T-helper 9 cell (primary cell): ENCODE data around the gene LAMA3.
A peak's percentile ranks its signal among the peaks of the same experiment; 100 is the strongest.

ENCODE experiments used
- DNase-seq: peaks from one replicate; pipeline ENCODE4 v3.0.0-alpha.2; 2020

Gene LAMA3

DNA sequence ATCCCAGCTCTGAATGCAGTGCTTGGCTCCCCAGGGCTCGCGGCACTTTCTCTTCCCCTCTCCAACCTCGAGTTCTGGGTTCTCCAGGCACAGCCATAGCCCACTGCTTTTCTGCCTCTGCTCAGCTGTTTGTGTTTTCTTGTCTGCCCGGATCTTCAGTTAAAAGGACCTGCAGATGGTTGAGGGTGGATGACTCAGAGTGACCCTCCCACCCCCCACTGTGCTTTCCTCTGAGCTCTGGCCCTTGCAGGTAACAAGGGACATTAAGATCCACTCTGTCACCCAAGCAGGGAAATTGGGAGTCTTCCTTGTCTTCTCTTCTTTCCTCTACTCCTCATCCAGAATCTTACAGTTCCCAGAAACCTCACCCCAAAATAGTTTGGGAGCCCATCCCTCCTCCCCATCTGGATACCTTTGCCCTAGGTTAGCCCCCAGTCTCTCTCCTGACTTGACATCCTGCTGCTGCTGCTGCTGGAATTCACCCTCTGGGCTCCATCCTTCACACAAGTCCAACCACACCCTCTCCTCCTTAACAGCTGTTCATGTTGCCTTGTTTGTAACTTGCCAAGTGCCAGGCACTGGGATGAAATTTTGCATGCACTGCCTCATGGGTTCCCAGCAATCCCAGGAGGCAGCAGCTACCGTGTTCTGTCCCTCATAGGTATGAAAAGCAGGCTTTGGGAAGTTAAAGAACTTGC lies 167.4 kb downstream of the LAMA3 start:
- no peak for DNase-seq

- no peak for DNase-seq
Measured at GRCh38 chr18:23857164-23857552, 167.9 kb downstream of the LAMA3 start.

- no peak for DNase-seq
Measured at GRCh38 chr18:23857756-23858155, 168.5 kb downstream of the LAMA3 start.

GRCh38 chr18:23859466-23860336 lies 170.4 kb downstream of the LAMA3 start:
- DNase-seq, result no peak

DNA sequence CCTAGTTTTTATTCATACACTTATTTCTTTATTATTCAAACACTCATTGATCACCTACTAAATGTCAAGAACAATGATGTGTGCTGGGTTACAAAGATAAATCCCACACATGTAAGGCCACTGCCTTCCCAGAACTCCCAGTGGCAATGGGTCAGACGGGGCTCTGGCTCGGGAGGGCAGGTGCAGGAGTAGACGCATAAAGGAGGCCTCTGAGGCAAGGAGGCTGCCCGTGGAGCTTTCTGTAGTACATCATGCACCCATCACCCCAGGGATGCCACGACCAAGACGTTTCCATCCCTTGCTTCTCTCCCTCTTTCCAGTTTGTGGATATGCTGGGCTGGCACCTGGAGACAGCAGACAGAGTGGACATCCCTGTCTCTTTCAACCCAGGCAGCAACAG lies 172.1 kb downstream of the LAMA3 start:
- no peak for DNase-seq

- DNase-seq, result no peak
Measured at GRCh38 chr18:23861805-23862470, 172.7 kb downstream of the LAMA3 start.

DNA sequence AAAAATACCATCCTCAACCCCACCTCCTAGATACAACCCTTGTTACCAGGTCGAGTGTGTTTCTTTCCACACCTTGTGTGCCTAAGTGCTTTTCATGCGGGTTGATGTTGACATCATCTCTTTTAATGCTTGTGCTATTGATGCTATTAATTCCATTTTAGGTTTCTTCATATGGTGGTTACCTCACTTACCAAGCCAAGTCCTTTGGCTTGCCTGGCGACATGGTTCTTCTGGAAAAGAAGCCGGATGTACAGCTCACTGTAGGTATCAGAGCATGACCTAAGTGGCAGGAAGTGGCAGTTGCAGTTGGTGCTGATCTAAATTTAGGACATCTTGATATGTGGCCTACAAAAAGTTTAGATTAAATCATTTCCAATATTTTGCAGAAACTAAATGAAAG lies 175.4 kb downstream of the LAMA3 start:
- peak; percentile 14 for DNase-seq

- no peak for DNase-seq
Measured at GRCh38 chr18:23867006-23867405, 177.8 kb downstream of the LAMA3 start.

DNA sequence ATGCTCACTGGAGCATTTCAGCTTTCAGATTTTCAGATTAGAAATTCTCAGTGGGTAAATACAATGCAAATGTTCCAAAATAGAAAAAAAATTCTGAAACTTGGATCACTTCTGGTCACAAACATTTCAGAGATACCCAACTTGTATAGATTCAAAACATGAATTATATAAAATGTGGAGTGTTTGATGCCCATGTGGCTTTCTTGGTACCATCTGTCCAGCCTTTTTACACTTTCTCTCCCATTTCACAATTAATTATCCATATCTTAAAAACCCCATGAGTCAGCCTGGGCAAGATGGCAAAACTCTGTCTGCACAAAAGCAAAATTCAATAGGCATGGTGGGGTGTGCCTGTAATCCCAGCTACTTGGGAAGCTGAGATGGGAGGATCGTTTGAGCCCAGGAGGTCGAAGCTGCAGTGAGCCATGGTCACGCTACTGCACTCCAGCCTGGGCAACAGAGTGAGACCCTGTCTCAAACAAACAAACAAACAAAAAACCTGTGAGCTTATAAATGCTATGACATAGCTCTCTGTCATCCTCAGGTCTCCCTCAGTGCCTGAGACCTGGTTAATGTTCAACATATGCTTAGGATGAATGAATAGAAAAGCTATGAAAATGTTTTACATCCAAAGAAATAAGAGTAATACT lies 179.0 kb downstream of the LAMA3 start:
- no peak for DNase-seq

DNA sequence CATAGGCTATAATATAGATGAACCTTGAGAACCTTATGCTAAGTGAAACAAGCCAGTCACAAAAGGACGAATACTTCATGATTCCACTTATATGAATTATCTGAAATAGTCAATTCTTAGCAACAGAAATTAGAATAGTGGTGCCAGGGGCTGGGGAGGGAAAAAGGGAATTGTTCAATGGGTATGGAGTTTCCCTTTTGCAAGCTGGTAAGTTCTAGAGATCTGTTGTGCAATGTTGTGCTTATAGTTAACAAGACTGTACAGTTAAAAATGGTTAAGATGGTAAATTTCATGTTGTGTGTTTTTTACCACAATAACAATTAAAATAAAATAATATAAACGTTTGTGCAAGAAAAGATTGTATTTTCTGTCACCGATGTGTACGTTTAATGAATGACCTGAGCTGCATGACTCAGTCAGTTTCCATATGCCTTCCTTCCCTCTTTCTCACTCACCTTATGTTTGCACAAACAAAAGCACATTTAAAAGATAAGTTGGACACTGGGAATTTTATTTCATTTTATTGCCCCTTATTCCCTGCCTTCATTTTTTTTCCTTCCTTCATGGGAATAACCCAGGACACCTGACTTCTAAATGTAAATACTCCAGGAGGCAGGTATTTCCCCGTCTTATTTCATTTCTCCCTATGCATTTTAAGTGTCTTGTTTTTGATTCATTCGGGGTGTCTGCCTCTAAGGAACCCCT lies 181.6 kb downstream of the LAMA3 start:
- no peak for DNase-seq

- peak; percentile 69 for DNase-seq
Measured at GRCh38 chr18:23871410-23871809, 182.2 kb downstream of the LAMA3 start.

DNA sequence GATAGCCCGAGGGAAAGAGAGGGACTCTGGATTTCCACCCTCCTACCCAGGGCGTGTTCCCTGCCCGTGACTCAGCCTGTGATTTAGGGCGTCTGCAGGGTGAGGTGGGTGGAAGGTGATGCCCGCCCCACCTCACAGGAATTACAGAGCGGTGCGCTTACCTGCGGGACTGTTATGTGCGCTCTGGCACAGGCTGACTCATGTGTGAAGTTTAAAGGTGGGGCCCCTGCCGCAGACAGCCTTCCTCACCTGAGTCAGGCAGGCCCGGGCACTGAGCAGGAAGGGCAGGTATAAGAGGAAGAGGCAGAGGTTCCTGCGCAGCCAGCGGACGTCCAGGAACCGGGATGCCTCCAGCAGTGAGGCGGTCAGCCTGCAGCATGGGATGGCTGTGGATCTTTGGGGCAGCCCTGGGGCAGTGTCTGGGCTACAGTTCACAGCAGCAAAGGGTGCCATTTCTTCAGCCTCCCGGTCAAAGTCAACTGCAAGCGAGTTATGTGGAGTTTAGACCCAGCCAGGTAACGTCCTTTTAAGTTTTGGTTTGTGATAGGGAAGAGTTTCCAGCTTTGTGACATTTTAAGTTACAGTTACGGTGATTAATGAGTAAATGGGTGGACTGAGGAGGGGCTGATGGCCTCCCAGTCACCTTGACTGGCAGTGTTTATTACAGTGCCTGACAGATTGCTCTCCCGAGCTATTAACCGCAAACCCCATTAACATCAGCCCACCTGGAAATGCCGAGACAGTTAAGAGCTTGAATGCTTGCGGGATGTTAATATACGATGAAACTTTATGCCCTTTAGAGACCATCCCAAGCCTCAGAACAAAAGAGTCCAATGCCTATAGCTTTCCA lies 183.7 kb downstream of the LAMA3 start:
- DNase-seq, result peak; percentile 57

DNA sequence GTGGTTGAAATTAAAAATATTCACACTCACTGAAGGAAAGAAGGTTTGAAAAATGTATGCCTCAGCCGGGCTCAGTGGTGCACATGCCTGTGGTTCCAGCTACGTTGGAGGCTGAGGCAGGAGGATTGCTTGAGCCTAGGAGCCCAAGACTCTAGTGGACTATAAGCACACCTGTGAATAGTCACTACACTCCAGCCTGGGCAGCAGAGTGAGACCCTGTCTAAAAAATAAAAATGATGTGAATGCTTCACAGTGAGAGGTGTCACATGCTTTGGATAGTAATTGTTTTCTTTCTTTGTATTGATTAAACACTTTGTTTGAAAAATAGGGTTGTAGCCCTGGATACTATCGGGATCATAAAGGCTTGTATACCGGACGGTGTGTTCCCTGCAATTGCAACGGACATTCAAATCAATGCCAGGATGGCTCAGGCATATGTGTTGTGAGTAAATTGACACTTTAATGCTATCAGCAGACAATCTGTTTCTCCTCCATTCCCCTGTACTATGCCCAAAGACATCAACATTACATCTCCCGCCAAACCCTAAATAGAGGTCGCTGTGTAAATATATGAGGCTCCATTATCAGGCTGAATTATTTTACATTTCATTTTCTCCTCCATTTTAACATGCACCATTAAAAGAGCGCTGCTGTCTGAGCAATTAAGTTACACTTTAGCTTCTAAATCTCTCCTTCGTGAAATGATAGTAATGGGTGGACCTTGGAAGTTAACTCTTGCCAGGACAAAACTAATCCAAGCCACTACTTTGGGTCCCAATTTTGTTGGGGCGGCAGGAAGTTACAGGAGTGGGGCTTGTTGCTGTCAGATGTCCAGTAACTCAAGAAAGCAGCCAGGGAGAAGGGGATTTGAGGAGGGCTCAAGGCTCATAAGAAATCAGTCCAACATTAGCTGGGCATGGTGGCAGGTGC lies 187.0 kb downstream of the LAMA3 start:
- no peak for DNase-seq

- no peak for DNase-seq
Measured at GRCh38 chr18:23876921-23877320, 187.7 kb downstream of the LAMA3 start.

GRCh38 chr18:23877371-23877770 lies 188.1 kb downstream of the LAMA3 start:
- no peak for DNase-seq

- no peak for DNase-seq
Measured at GRCh38 chr18:23878336-23878900, 189.2 kb downstream of the LAMA3 start.

GRCh38 chr18:23879126-23879525 lies 189.9 kb downstream of the LAMA3 start:
- DNase-seq, result no peak

DNA sequence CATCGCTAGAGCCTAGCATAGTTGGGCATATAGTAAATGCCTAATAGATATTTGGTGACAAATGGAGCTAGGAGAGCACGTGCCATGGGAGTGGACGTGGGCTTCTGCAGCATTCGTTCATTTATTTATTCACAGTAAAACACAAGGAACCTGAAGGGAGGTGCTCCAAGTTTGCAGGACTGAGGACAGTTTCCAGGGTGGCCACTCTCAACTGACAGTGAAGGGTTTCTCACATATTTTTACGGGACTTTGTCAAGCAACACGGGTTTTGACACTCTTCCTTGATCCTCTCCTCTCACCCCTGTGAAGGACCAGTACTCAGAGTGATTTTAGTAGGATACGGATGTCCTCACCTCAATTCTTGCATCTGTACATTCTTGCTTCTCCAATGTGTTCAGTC lies 190.3 kb downstream of the LAMA3 start:
- DNase-seq, result no peak

DNA sequence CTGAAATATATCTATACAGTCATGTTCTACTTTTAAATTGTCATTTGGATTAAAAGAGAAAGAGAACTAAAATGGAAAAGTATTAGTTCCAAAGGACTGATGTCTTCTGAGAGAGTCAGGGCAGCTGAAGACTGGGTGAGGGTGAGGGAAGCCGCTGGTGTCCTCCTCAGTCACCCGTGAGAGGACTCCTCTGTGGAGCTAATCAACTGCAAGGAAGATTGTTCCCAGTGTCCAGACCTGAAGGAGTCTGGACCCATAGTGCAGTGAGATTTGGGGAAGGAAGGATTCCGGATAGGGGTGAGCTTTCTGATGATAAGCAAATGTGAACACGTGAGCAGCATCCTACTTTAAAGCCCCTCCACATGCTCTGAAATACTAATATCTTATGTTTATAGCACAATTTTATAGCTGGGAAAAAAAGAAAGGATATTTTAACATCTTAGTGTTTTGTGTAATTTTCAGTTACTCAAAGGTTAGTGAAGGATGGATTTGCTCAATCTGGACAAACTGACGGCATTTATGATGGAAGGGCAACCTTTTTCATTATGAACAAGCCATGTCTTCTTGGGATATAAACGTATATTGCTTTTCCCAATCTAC lies 190.8 kb downstream of the LAMA3 start:
- no peak for DNase-seq
